Measurements from ENCODE around the gene SETBP1. TPM values are rescaled to one million over a fixed set of nuclear protein-coding genes. Genes with fewer than 3 reads are reported as not detected.

SETBP1 gene
- total and polyA plus RNA-seq, 8 donors = 19.7 to 27.5 (median 21.5) TPM

DNA sequence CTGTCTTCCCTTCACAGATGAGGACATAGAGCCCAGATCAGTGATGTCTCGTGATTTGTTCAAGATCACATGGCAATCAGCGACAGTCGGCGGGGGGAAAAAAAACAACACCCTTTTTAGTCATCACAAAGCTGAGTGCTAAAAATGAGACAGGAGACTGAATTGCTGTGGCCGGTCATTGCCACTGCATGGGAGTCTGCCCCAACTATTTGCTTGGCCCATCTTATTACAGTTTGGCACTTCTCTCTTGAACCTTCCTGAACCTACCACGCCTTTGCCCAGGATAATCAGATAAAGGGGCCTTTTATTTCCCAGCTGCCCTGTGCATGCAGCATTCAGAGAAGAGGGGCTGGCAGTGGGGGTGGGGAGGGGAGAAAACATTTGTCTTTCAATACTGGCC lies 42.7 kb downstream of the SETBP1 start:
- Histone ChIP-seq H3K36me3 (no peaks in the 10 kb centered on the region), H3K27ac (no peak overlapping the region), H3K4me1 (peaks cover 23 to 32% of the 10 kb centered on the region in 2 donors), H3K9me3 (no peaks in the 10 kb centered on the region), H3K27me3 (peaks cover 0 to 33% of the 10 kb centered on the region in 2 donors), H3K4me3 (no peak overlapping the region)
- intact Hi-C loops (cut with DNase I) = no loop called here
- DNase-seq = no peak
- TF ChIP-seq CTCF (IDR thresholded peaks at IDR 0.05) = no peak
- ATAC-seq = no peak

DNA sequence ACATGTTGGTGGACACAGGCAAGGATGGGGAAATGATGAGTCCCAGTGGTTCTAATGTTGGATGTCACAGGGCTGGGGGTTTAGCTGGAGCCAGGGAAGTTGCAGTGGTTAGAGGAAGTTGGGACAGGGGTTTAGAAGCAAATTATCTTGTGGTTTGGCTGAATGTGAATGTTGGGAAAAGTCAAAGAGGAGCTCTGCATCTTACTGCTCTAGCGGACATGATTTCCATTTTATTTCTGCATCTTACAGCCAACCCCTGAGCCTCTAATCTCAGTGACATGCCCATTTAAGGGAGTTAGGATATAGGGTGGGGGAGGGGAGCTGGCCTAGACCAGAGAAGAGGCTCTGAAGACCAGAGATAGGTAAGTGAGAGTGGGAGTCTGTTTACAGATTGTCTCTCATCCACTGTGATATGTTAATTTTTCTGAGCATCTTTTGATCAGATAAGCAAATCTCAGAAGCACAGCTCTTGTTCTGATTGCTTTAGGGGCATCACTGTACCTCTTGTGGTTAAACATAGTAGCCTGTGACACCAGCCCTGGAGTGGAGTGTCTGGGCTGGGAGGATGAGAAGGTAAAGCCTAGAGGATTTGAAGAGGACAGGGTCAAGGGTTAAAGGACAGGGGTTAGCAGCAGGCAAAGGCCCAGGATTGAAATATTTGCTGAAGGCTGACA lies 43.6 kb downstream of the SETBP1 start:
- Histone ChIP-seq H3K4me1 (peaks cover 23 to 33% of the 10 kb centered on the region in 2 donors), H3K9me3 (no peaks in the 10 kb centered on the region), H3K27ac (peak overlapping the region in 1 of 2 donors; percentile 45), H3K4me3 (no peak overlapping the region), H3K36me3 (no peaks in the 10 kb centered on the region), H3K27me3 (peaks cover 0 to 40% of the 10 kb centered on the region in 2 donors)
- ATAC-seq (peak; percentile 28), DNase-seq (no peak)
- intact Hi-C loops (cut with DNase I) = no loop called here
- TF ChIP-seq CTCF (IDR thresholded peaks at IDR 0.05) = no peak

GRCh38 chr18:44725300-44726058 lies 44.8 kb downstream of the SETBP1 start:
- H3K9me3 ChIP-seq = no peaks in the 10 kb centered on the region
- peak overlapping the region; percentile 37 to 51 for H3K27ac ChIP-seq
- H3K27me3 ChIP-seq = peaks cover 0 to 45% of the 10 kb centered on the region in 2 donors
- no peak for TF ChIP-seq CTCF (IDR thresholded peaks at IDR 0.05)
- DNase-seq (no peak), ATAC-seq (peak; percentile 61)
- H3K4me1 ChIP-seq = peaks cover 23 to 37% of the 10 kb centered on the region in 2 donors
- intact Hi-C loops (cut with DNase I) = no loop called here
- H3K4me3 ChIP-seq = no peak overlapping the region
- H3K36me3 ChIP-seq = no peaks in the 10 kb centered on the region

- peak overlapping the region; percentile 37 to 51 for H3K27ac ChIP-seq
- H3K4me3 ChIP-seq = no peak overlapping the region
- ATAC-seq (no peak), DNase-seq (no peak)
- peaks cover 23 to 37% of the 10 kb centered on the region in 2 donors for H3K4me1 ChIP-seq
- H3K27me3 ChIP-seq = peaks cover 0 to 51% of the 10 kb centered on the region in 2 donors
- intact Hi-C loops (cut with DNase I) = no loop called here
- H3K36me3 ChIP-seq = no peaks in the 10 kb centered on the region
- no peaks in the 10 kb centered on the region for H3K9me3 ChIP-seq
- no peak for TF ChIP-seq CTCF (IDR thresholded peaks at IDR 0.05)
These were observed 45.4 kb downstream of the SETBP1 start for GRCh38 chr18:44726059-44726421.

DNA sequence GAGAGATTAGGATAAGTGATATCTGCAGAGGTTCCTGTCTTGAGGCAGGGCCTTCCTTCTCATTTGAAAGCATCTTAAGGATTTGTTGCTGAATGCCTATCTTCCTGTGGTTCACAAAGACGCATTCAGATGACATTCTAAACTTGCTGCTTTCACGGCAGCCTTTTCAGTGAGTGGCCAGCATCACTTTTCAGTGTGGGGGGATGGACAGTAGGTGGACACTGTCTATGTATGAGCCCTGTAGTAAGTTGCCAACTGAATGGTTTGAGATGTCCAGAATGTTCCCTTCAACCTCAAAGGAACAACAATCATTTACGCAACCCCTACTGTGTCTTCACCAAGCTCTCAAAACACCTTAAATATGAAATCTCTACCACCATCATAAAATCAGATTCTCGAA lies 46.6 kb downstream of the SETBP1 start:
- Histone ChIP-seq H3K4me3 (no peak overlapping the region), H3K4me1 (peaks cover 23 to 37% of the 10 kb centered on the region in 2 donors), H3K36me3 (no peaks in the 10 kb centered on the region), H3K9me3 (no peaks in the 10 kb centered on the region), H3K27me3 (peaks cover 0 to 58% of the 10 kb centered on the region in 2 donors), H3K27ac (no peak overlapping the region)
- intact Hi-C loops (cut with DNase I) = no loop called here
- no peak for TF ChIP-seq CTCF (IDR thresholded peaks at IDR 0.05)
- DNase-seq (no peak), ATAC-seq (no peak)

Measured in left lung (tissue), 10 donors.